ENCODE measurements around the gene TNPO1.

DNA sequence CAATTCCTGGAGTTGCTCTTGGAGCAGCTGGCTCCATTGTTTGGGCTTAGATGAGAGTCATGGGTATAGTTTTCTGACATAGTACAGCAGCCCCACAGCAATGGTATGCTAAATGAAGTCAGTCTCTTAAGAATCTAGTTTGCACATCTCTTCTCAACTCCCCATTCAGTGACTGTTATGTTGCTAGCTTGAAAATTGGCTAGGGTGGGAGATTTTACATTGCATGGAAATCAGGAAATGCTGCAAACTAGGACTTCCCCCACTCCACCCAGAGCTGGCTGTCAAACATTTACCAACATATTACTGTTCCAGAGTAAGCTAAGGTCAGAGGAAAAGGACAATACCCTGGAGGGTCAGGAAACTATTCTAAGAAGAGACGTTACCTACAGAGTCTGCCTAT is 121.7 kb downstream of the TNPO1 start:
- no peak for TF ChIP-seq CTCF (IDR thresholded peaks at IDR 0.05; ENCODE audit: low read depth, low read length, missing input control)
- TF ChIP-seq JUND (IDR thresholded peaks at IDR 0.05) = no peak
- TF ChIP-seq TAF1 (conservative IDR thresholded peaks at IDR 0.05) = no peak
- TF ChIP-seq, protein P1, sequence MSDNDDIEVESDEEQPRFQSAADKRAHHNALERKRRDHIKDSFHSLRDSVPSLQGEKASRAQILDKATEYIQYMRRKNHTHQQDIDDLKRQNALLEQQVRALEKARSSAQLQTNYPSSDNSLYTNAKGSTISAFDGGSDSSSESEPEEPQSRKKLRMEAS (IDR thresholded peaks at IDR 0.05) = no peak
- no peak for TF ChIP-seq RAD21 (IDR thresholded peaks at IDR 0.05)
- TF ChIP-seq, protein P2, sequence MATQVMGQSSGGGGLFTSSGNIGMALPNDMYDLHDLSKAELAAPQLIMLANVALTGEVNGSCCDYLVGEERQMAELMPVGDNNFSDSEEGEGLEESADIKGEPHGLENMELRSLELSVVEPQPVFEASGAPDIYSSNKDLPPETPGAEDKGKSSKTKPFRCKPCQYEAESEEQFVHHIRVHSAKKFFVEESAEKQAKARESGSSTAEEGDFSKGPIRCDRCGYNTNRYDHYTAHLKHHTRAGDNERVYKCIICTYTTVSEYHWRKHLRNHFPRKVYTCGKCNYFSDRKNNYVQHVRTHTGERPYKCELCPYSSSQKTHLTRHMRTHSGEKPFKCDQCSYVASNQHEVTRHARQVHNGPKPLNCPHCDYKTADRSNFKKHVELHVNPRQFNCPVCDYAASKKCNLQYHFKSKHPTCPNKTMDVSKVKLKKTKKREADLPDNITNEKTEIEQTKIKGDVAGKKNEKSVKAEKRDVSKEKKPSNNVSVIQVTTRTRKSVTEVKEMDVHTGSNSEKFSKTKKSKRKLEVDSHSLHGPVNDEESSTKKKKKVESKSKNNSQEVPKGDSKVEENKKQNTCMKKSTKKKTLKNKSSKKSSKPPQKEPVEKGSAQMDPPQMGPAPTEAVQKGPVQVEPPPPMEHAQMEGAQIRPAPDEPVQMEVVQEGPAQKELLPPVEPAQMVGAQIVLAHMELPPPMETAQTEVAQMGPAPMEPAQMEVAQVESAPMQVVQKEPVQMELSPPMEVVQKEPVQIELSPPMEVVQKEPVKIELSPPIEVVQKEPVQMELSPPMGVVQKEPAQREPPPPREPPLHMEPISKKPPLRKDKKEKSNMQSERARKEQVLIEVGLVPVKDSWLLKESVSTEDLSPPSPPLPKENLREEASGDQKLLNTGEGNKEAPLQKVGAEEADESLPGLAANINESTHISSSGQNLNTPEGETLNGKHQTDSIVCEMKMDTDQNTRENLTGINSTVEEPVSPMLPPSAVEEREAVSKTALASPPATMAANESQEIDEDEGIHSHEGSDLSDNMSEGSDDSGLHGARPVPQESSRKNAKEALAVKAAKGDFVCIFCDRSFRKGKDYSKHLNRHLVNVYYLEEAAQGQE (IDR thresholded peaks at IDR 0.05) = no peak
- no peak for TF ChIP-seq GABPA (IDR thresholded peaks at IDR 0.05 in 1 of 2, conservative IDR thresholded peaks at IDR 0.05 in 1 of 2)
- no peak for TF ChIP-seq YY1 (IDR thresholded peaks at IDR 0.05)
- TF ChIP-seq RXRA (IDR thresholded peaks at IDR 0.05) = peak in 1 of 2 donors; percentile 56
- peak; percentile 45 for TF ChIP-seq SP1 (IDR thresholded peaks at IDR 0.05)
- TF ChIP-seq EGR1 (IDR thresholded peaks at IDR 0.05; ENCODE audit: low read depth in 2 of 2) = no peak
- TF ChIP-seq ATF3 (IDR thresholded peaks at IDR 0.05) = no peak
- TF ChIP-seq HNF4A (conservative IDR thresholded peaks at IDR 0.05) = peak in 1 of 2 donors; percentile 30
